PC-3 (cell line): ENCODE measurements around the gene DTNBP1. TPM values are rescaled to one million over a fixed set of nuclear protein-coding genes. Genes with fewer than 3 reads are reported as not detected.

Experiments
- ATAC-seq: fragments of 200-7000 bp; cut with Tn5 transposase; 2 replicates; pipeline ENCODE4 v1.9.1; 2020; ENCODE audit warnings: mild to moderate bottlenecking, moderate library complexity
- BruUV-seq: library from RNA; stranded (reverse); fragments of 400-500 nt; replicated peaks from 2 replicates; lab custom pipeline; 2021; lab: Mats Ljungman, UMichigan
- CTCF ChIA-PET: fragments of 300-600 bp; sonication (Branson Sonifier 250); formaldehyde crosslinking; loops from one replicate; lab custom pipeline; 2022; ENCODE audit warnings: antibody characterized with exemption; lab: Charles Lee
- POLR2A ChIA-PET: fragments of 300-600 bp; sonication (Branson Sonifier 250); formaldehyde crosslinking; loops from one replicate; lab custom pipeline; 2022; ENCODE audit warnings: antibody characterized with exemption; ENCODE audit not compliant: unreplicated experiment; lab: Charles Lee
- DNase-seq: peaks from one replicate; pipeline ENCODE4 v3.0.0-alpha.2; 2015
- H2AFZ ChIP-seq: fragments of 300-600 bp; sonication (generic); 2 replicates; pipeline ENCODE4 v1.6.0; 2016; ENCODE audit warnings: antibody characterized with exemption, low read length
- H3F3A ChIP-seq: fragments of 300-600 bp; sonication (generic); one replicate; pipeline ENCODE4 v1.6.0; 2017; ENCODE audit warnings: antibody characterized with exemption, low read length, control low read depth, mild to moderate bottlenecking; ENCODE audit not compliant: unreplicated experiment
- H3K27ac ChIP-seq: fragments of 300-600 bp; sonication (generic); 2 replicates; pipeline ENCODE4 v1.5.1; 2016; ENCODE audit warnings: mild to moderate bottlenecking, low read length
- H3K27me3 ChIP-seq: fragments of 300-600 bp; sonication (generic); 2 replicates; pipeline ENCODE4 v1.6.1; 2016; ENCODE audit warnings: low read length, mixed read lengths
- H3K36me3 ChIP-seq: fragments of 300-600 bp; sonication (generic); 2 replicates; pipeline ENCODE4 v1.6.1; 2016; ENCODE audit warnings: low read depth, mixed run types, low read length, mixed read lengths
- H3K4me1 ChIP-seq: fragments of 300-600 bp; sonication (generic); 2 replicates; pipeline ENCODE4 v1.5.1; 2016; ENCODE audit warnings: low read length; ENCODE audit not compliant: insufficient read depth
- H3K4me2 ChIP-seq: fragments of 300-600 bp; sonication (generic); 2 replicates; pipeline ENCODE4 v1.6.0; 2016; ENCODE audit warnings: low read length
- H3K4me3 ChIP-seq: fragments of 300-600 bp; sonication (generic); 2 replicates; pipeline ENCODE4 v1.5.1; 2016; ENCODE audit warnings: mild to moderate bottlenecking, low read length, mixed read lengths
- H3K79me2 ChIP-seq: fragments of 300-600 bp; sonication (generic); 2 replicates; pipeline ENCODE4 v1.6.1; 2017; ENCODE audit warnings: low read length, mixed read lengths
- H3K9ac ChIP-seq: fragments of 300-600 bp; sonication (generic); 2 replicates; pipeline ENCODE4 v1.6.0; 2016; ENCODE audit warnings: mild to moderate bottlenecking, low read length
- H3K9me2 ChIP-seq: fragments of 300-600 bp; sonication (generic); replicated peaks from 2 replicates; pipeline ENCODE4 v1.6.1; 2016; ENCODE audit warnings: mixed run types, low read length, mixed read lengths
- H3K9me3 ChIP-seq: fragments of 300-600 bp; sonication (generic); 2 replicates; pipeline ENCODE4 v1.6.1; 2016; ENCODE audit warnings: low read length, mixed read lengths
- H4K20me1 ChIP-seq: fragments of 300-600 bp; sonication (generic); 2 replicates; pipeline ENCODE4 v1.6.1; 2016; ENCODE audit warnings: low read length, mixed read lengths
- EZH2 ChIP-seq: fragments of 300-600 bp; sonication (generic); IDR thresholded peaks from one replicate; pipeline ENCODE4 v1.6.1; 2017; ENCODE audit warnings: antibody characterized with exemption, mild to moderate bottlenecking, low read length; ENCODE audit not compliant: unreplicated experiment
- EZH2phosphoT487 ChIP-seq: fragments of 300-600 bp; sonication (generic); IDR thresholded peaks from 2 replicates; pipeline ENCODE4 v1.6.1; 2018; ENCODE audit warnings: mild to moderate bottlenecking, antibody characterized with exemption, low read length, borderline replicate concordance
- intact Hi-C: fragments of 100-400 bp; cut with micrococcal nuclease; formaldehyde crosslinking; loops from 2 replicates; pipeline ENCODE4 v1.9.0; 2023
- total RNA-seq: library from RNA; depleted of rRNA; stranded (reverse); fragments of >200 nt; gene quantifications from 2 replicates; pipeline ENCODE4 v1.2.3, GENCODE V29; 2014
- TF ChIP-seq, protein P1 (sequence below): fragments of 300-600 bp; sonication (generic); conservative IDR thresholded peaks from 2 replicates; pipeline ENCODE4 v1.5.1; 2017; ENCODE audit warnings: antibody characterized with exemption, low read depth, mild to moderate bottlenecking, low read length

DTNBP1 gene
- total RNA-seq, 1 experiment from 2014 or later: 7.9 TPM

DNA sequence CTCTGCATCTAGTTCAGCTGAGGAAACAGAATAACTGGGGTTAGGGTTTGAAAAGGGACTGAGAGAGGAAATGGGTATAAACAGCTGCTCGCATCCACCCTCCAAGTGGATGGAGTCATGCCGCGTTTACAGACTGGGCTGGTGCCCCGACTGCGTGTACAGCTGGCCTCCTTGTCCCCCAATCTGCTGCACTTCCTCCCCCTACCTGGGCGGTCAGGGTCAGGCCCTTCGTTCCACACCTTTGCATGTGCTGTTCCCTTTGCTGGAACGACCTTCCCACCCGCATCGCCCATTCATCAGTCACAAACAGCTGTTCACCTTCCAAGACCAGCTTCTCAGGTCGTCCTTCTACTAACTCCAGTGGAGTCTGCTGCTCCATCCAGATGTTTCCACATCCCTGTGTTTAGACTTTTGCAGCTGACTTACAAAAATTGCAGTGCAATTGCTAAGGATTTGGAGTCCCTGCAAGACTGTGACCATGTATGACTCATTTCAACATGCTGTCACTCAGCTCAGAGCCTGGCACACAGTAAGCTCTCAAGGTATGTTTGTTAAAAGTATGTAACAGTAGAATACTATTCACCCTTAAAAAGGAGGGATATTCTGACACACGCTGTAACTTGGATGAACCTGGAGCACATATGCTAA lies 129.3 kb downstream of the DTNBP1 start:
- ATAC-seq (no peak), DNase-seq (no peak)
- ChIA-PET CTCF (no interaction called here), POLR2A (no interaction called here)
- no TSS peak for BruUV-seq
- H3K4me2 ChIP-seq: no peak overlapping the region
- no peaks in the 10 kb centered on the region for H3F3A ChIP-seq
- intact Hi-C loops: no loop called here
- no peak overlapping the region for H3K9ac ChIP-seq
- no peaks in the 10 kb centered on the region for H3K9me3 ChIP-seq
- no peaks in the 10 kb centered on the region for H3K4me1 ChIP-seq
- no peak overlapping the region for H3K27ac ChIP-seq
- H3K79me2 ChIP-seq: no peaks in the 10 kb centered on the region
- no peak overlapping the region for H3K4me3 ChIP-seq
- no peak overlapping the region for H2AFZ ChIP-seq
- no peaks in the 10 kb centered on the region; the same call in 1 of the 2 replicates for H3K36me3 ChIP-seq
- TF ChIP-seq EZH2 (no peak), EZH2phosphoT487 (no peak)
- TF ChIP-seq, protein P1, sequence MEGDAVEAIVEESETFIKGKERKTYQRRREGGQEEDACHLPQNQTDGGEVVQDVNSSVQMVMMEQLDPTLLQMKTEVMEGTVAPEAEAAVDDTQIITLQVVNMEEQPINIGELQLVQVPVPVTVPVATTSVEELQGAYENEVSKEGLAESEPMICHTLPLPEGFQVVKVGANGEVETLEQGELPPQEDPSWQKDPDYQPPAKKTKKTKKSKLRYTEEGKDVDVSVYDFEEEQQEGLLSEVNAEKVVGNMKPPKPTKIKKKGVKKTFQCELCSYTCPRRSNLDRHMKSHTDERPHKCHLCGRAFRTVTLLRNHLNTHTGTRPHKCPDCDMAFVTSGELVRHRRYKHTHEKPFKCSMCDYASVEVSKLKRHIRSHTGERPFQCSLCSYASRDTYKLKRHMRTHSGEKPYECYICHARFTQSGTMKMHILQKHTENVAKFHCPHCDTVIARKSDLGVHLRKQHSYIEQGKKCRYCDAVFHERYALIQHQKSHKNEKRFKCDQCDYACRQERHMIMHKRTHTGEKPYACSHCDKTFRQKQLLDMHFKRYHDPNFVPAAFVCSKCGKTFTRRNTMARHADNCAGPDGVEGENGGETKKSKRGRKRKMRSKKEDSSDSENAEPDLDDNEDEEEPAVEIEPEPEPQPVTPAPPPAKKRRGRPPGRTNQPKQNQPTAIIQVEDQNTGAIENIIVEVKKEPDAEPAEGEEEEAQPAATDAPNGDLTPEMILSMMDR: no peak
- no peaks in the 10 kb centered on the region for H4K20me1 ChIP-seq
- no peaks in the 10 kb centered on the region for H3K9me2 ChIP-seq
- H3K27me3 ChIP-seq: no peaks in the 10 kb centered on the region

DNA sequence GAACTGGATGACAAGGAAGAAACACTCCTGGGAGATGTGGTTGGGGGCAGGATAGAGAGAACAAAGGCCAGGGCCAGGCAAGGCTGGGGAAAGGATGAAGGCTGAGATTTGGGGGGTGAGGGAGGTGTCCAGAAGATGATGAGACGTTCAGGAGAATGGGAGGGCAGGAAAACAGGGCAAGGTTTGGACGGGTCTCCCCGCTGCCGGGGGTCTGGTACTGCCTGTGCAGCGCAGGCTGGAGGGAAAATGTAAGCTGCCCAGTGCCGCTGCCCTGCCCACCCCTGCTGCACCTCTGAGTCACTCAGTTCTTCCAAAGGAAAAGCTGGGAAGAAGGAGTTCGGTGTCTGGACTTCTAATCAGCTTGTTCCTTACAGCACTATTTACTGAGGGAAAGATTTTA lies 130.9 kb downstream of the DTNBP1 start:
- no peaks in the 10 kb centered on the region; the same call in 1 of the 2 replicates for H3K36me3 ChIP-seq
- no peaks in the 10 kb centered on the region for H3K4me1 ChIP-seq
- no peaks in the 10 kb centered on the region for H3K9me2 ChIP-seq
- H3K27ac ChIP-seq: no peak overlapping the region
- H3K9me3 ChIP-seq: no peaks in the 10 kb centered on the region
- DNase-seq: no peak
- no TSS peak for BruUV-seq
- no peak overlapping the region for H3K9ac ChIP-seq
- no peaks in the 10 kb centered on the region for H3K27me3 ChIP-seq
- no peaks in the 10 kb centered on the region for H3F3A ChIP-seq
- H3K79me2 ChIP-seq: no peaks in the 10 kb centered on the region
- H4K20me1 ChIP-seq: no peaks in the 10 kb centered on the region
- no peak overlapping the region for H3K4me2 ChIP-seq
- H3K4me3 ChIP-seq: no peak overlapping the region
- no peak for TF ChIP-seq EZH2phosphoT487
- TF ChIP-seq, protein P1: no peak
- no peak for TF ChIP-seq EZH2
- intact Hi-C loops: no loop called here
- ATAC-seq: no peak
- no peak overlapping the region for H2AFZ ChIP-seq
- ChIA-PET POLR2A (no interaction called here), CTCF (no interaction called here)

DNA sequence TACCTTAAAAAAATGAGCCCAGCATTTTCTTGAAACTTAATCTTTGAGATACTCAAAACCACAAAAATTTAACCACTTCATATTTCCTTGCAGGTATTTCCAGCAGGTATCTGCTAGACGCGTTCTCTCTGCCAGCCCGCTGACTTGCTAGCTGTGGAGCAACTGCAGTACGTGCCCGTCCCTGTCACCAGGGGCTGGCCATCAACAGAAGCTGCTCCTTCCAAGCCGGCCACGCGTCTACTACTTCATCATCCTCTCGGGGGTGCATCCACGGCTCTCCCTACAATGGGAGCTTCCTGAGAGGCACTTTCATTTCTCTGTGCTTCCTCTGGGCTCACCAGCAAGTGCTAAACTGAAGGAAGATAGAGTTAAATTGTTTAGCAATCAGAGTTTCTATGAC lies 132.4 kb downstream of the DTNBP1 start:
- CTCF ChIA-PET: no interaction called here
- Histone ChIP-seq H3K4me3 (no peak overlapping the region), H2AFZ (no peak overlapping the region), H3K4me2 (no peak overlapping the region), H3K27ac (no peak overlapping the region), H3K36me3 (no peaks in the 10 kb centered on the region; the same call in 1 of the 2 replicates), H3K79me2 (no peaks in the 10 kb centered on the region), H3K9ac (no peak overlapping the region), H3K27me3 (no peaks in the 10 kb centered on the region), H3K4me1 (no peaks in the 10 kb centered on the region), H3F3A (no peaks in the 10 kb centered on the region), H3K9me3 (no peaks in the 10 kb centered on the region), H4K20me1 (no peaks in the 10 kb centered on the region), H3K9me2 (no peaks in the 10 kb centered on the region)
- DNase-seq (no peak), ATAC-seq (no peak)
- intact Hi-C loops: no loop called here
- TF ChIP-seq, protein P1: no peak
- TF ChIP-seq EZH2phosphoT487 (no peak), EZH2 (no peak)
- POLR2A ChIA-PET: no interaction called here
- no TSS peak for BruUV-seq
